GM23338 (cell line): ENCODE data around the gene ATP9A. TPM values are rescaled to one million over a fixed set of nuclear protein-coding genes. Genes with fewer than 3 reads are reported as not detected.

ENCODE experiments used
- ATAC-seq: fragments of 200-7000 bp; cut with Tn5 transposase; 3 replicates; pipeline ENCODE4 v1.9.1; 2020
- DNase-seq: peaks from one replicate; pipeline ENCODE4 v3.0.0-alpha.2; 2015; ENCODE audit warnings: low spot score
- H2AFZ ChIP-seq: fragments of 200-600 bp; sonication (generic); 2 replicates; pipeline ENCODE4 v1.8.0; 2016; ENCODE audit warnings: antibody characterized with exemption, mild to moderate bottlenecking, moderate library complexity
- H3F3A ChIP-seq: fragments of 200-600 bp; sonication (generic); replicated peaks from 2 replicates; pipeline ENCODE4 v1.8.0; 2017; ENCODE audit warnings: antibody characterized with exemption, mixed run types, low read depth
- H3K27ac ChIP-seq: fragments of 200-600 bp; sonication (generic); 2 replicates; pipeline ENCODE4 v1.6.1; 2016; ENCODE audit warnings: low read depth
- H3K27me3 ChIP-seq: fragments of 200-600 bp; sonication (generic); 2 replicates; pipeline ENCODE4 v1.8.0; 2016; ENCODE audit warnings: mild to moderate bottlenecking, mixed run types, moderate library complexity; ENCODE audit not compliant: insufficient read depth
- H3K36me3 ChIP-seq: fragments of 200-600 bp; sonication (generic); 2 replicates; pipeline ENCODE4 v1.8.0; 2016; ENCODE audit warnings: mild to moderate bottlenecking; ENCODE audit not compliant: insufficient read depth
- H3K4me1 ChIP-seq: fragments of 200-600 bp; sonication (generic); 2 replicates; pipeline ENCODE4 v1.8.0; 2016; ENCODE audit warnings: mild to moderate bottlenecking, moderate library complexity; ENCODE audit not compliant: insufficient read depth
- H3K4me2 ChIP-seq: fragments of 200-600 bp; sonication (generic); 2 replicates; pipeline ENCODE4 v1.7.1; 2017; ENCODE audit warnings: mixed run types
- H3K4me3 ChIP-seq: fragments of 200-600 bp; sonication (generic); 2 replicates; pipeline ENCODE4 v1.6.1; 2016; ENCODE audit warnings: mixed run types
- H3K79me2 ChIP-seq: fragments of 200-600 bp; sonication (generic); replicated peaks from 2 replicates; pipeline ENCODE4 v1.8.0; 2017; ENCODE audit warnings: mild to moderate bottlenecking; ENCODE audit not compliant: insufficient read depth
- H3K9me2 ChIP-seq: fragments of 200-600 bp; sonication (generic); 2 replicates; pipeline ENCODE4 v1.8.0; 2017; ENCODE audit not compliant: insufficient read depth
- H4K20me1 ChIP-seq: fragments of 200-600 bp; sonication (generic); replicated peaks from 2 replicates; pipeline ENCODE4 v1.8.0; 2017; ENCODE audit warnings: mild to moderate bottlenecking; ENCODE audit not compliant: insufficient read depth
- H3K27ac Mint-ChIP-seq: 2 replicates; pipeline ENCODE4 v1.8.0; 2020; ENCODE audit warnings: inconsistent platforms, mild to moderate bottlenecking, moderate library complexity, mixed read lengths
- H3K27me3 Mint-ChIP-seq: 3 replicates; pipeline ENCODE4 v1.8.0; 2022; ENCODE audit warnings: low read depth, mild to moderate bottlenecking, moderate library complexity, mixed read lengths, inconsistent platforms; ENCODE audit not compliant: insufficient read depth, poor library complexity
- H3K36me3 Mint-ChIP-seq: 3 replicates; pipeline ENCODE4 v1.8.0; 2021; ENCODE audit warnings: low read depth, mild to moderate bottlenecking, inconsistent platforms, moderate library complexity, mixed read lengths
- H3K4me1 Mint-ChIP-seq: 3 replicates; pipeline ENCODE4 v1.8.0; 2020; ENCODE audit warnings: mild to moderate bottlenecking, inconsistent platforms, mixed read lengths
- H3K4me3 Mint-ChIP-seq: 3 replicates; pipeline ENCODE4 v1.8.0; 2021; ENCODE audit warnings: moderate library complexity, mild to moderate bottlenecking, inconsistent platforms, mixed read lengths
- H3K9me3 Mint-ChIP-seq: 3 replicates; pipeline ENCODE4 v1.8.0; 2020; ENCODE audit warnings: moderate library complexity, mild to moderate bottlenecking, inconsistent platforms, mixed read lengths
- CREB1 ChIP-seq: fragments of 250-450 bp; sonication (Bioruptor Pico); IDR thresholded peaks from 2 replicates; pipeline ENCODE4 v1.5.0; 2020; ENCODE audit warnings: low read depth, mild to moderate bottlenecking, moderate library complexity
- CTCF ChIP-seq, 2 experiments: fragments of 200-600 bp in 1 of 2; sonication (generic) in 1 of 2; conservative IDR thresholded peaks; 2 replicates each; pipeline versions ENCODE4 v1.5.1 to v1.6.1; 2016 to 2017; ENCODE audit warnings: antibody characterized with exemption in 2 of 2, low read depth in 2 of 2, mild to moderate bottlenecking in 2 of 2, moderate library complexity in 1 of 2
- ETS1 ChIP-seq: IDR thresholded peaks from 2 replicates; pipeline ENCODE4 v1.6.1; 2016; ENCODE audit warnings: antibody characterized with exemption
- EZH2 ChIP-seq: fragments of 200-600 bp; sonication (generic); IDR thresholded peaks from one replicate; pipeline ENCODE4 v1.8.0; 2017; ENCODE audit warnings: antibody characterized with exemption, mild to moderate bottlenecking, low read depth; ENCODE audit not compliant: unreplicated experiment
- EZH2phosphoT487 ChIP-seq: fragments of 200-600 bp; sonication (generic); IDR thresholded peaks from one replicate; pipeline ENCODE4 v1.8.1; 2018; ENCODE audit warnings: antibody characterized with exemption; ENCODE audit not compliant: unreplicated experiment
- JUNB ChIP-seq: IDR thresholded peaks from one replicate; pipeline ENCODE4 v1.6.1; 2016; ENCODE audit warnings: antibody characterized with exemption; ENCODE audit not compliant: unreplicated experiment
- NANOG ChIP-seq: IDR thresholded peaks from 2 replicates; pipeline ENCODE4 v1.6.1; 2016; ENCODE audit warnings: antibody characterized with exemption, borderline replicate concordance
- REST ChIP-seq: IDR thresholded peaks from one replicate; pipeline ENCODE4 v1.6.1; 2018; ENCODE audit warnings: antibody characterized with exemption; ENCODE audit not compliant: unreplicated experiment
- STAT1 ChIP-seq: IDR thresholded peaks from one replicate; pipeline ENCODE4 v1.6.1; 2016; ENCODE audit warnings: antibody characterized with exemption; ENCODE audit not compliant: unreplicated experiment
- ZNF331 ChIP-seq: fragments of 250-450 bp; sonication (Bioruptor Pico); IDR thresholded peaks from 2 replicates; pipeline ENCODE4 v1.5.0; 2020; ENCODE audit warnings: low read depth, mild to moderate bottlenecking, moderate library complexity
- polyA plus RNA-seq: library from polyadenylated mRNA; unstranded; fragments of >200 nt; fragmentation: Nextera tagmentation; extraction: Ambion mirVana; gene quantifications from 2 replicates; pipeline ENCODE4 v1.2.1, GENCODE V29; 2016
- total RNA-seq: library from RNA; depleted of rRNA; stranded (reverse); fragments of >200 nt; shearing (Covaris generic); gene quantifications from 2 replicates; pipeline ENCODE4 v1.2.3, GENCODE V29; 2014

The ATP9A gene
- total and polyA plus RNA-seq, 2 experiments from 2014 or later = 0.94 to 5.9 TPM

GRCh38 chr20:51739722-51740249 is 28.4 kb downstream of the ATP9A start:
- no peaks in the 10 kb centered on the region for H3K9me2 ChIP-seq
- no peaks in the 10 kb centered on the region for H3K27me3 ChIP-seq
- H3K4me3 ChIP-seq = no peak overlapping the region
- TF ChIP-seq ETS1 (no peak), CTCF (conservative IDR thresholded peaks at IDR 0.05; ENCODE audit: low read depth in 2 of 2) (no peak), NANOG (no peak), REST (no peak), ZNF331 (CRISPR knock-in tag) (no peak), STAT1 (no peak), JUNB (no peak), CREB1 (no peak), EZH2phosphoT487 (no peak), EZH2 (no peak)
- Mint-ChIP-seq H3K27me3 (peaks cover 3% of the 10 kb centered on the region), H3K27ac (peak overlapping the region; percentile 70), H3K4me1 (peaks cover 4% of the 10 kb centered on the region; the same call in 1 of the 3 replicates), H3K4me3 (no peak overlapping the region), H3K36me3 (no peaks in the 10 kb centered on the region), H3K9me3 (no peaks in the 10 kb centered on the region)
- H3K4me2 ChIP-seq = no peak overlapping the region
- H3F3A ChIP-seq = no peaks in the 10 kb centered on the region
- no peak overlapping the region for H2AFZ ChIP-seq
- H3K27ac ChIP-seq = no peak overlapping the region
- H3K4me1 ChIP-seq = no peaks in the 10 kb centered on the region
- H3K79me2 ChIP-seq = no peaks in the 10 kb centered on the region
- no peaks in the 10 kb centered on the region for H4K20me1 ChIP-seq
- H3K36me3 ChIP-seq = no peaks in the 10 kb centered on the region
- DNase-seq = no peak
- ATAC-seq = no peak
